ENCODE data around the gene HSF4. TPM values are rescaled to one million over a fixed set of nuclear protein-coding genes. Genes with fewer than 3 reads are reported as not detected.

HSF4 gene
- total and polyA plus RNA-seq, 2 experiments from 2014 or later: 5.5 to 15.7 TPM

DNA sequence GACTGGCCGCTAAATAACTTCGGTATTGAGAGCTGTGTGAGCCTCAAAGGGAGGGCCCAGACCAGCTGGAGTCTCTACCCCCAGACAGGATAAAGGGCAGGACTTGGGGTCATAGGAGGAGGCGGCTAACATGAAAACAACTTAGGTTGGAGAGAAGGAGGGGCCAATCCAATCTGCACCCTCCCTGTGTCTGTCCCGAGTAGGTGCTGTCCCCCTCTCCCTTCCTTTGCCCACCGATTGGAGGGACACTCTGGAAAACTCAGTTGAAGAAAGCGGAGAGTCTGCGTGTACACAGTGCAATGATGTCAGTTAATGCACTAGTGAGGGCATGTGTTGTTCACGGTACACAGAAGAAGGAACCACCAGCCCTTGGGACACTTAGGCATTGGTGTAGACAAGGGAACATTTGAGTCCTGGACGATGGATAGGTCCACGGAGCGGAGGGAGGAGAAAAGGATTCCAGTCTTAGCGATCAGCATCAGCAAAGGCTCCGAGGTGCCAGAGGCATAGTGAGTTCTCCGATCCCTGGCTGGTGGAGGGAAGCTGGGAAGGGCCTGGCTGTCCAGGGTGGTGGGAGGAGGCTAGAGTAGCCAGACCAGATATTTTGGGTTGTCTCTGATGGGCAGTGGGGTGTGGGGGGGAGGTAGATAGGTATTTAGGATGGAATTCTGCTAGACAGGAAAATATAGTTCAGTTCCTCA, 6.6 kb downstream of the HSF4 start:
- H3K4me1 ChIP-seq (ENCODE audit: insufficient read depth): peaks cover 24% of the 10 kb centered on the region

GRCh38 chr16:67173323-67173722, 8.8 kb downstream of the HSF4 start:
- H4K20me1 ChIP-seq (ENCODE audit: insufficient read depth, poor library complexity, severe bottlenecking): no peaks in the 10 kb centered on the region
- WGBS (ENCODE audit: low lambda C conversion rate, missing lambda C conversion rate): 67% methylated on average over 1 of the region's 1 CpG
- peak overlapping the region; percentile 87 for H2AFZ ChIP-seq
- peak overlapping the region; percentile 94 for H3K4me2 ChIP-seq
- H3K4me3 ChIP-seq: no peak overlapping the region
- peaks cover 29% of the 10 kb centered on the region for H3K4me1 ChIP-seq (ENCODE audit: insufficient read depth)
- H3K27me3 ChIP-seq: peaks cover 5% of the 10 kb centered on the region
- H3K9me3 ChIP-seq (ENCODE audit: low read depth): no peaks in the 10 kb centered on the region
- DNase-seq (ENCODE audit: low spot score): no peak
- peak overlapping the region; percentile 57 for H3K27ac ChIP-seq
- TF ChIP-seq EZH2phosphoT487 (IDR thresholded peaks at IDR 0.05; ENCODE audit: low read depth, severe bottlenecking, unreplicated experiment) (no peak), EZH2 (IDR thresholded peaks at IDR 0.05; ENCODE audit: borderline replicate concordance) (no peak)
- TF ChIP-seq, protein P1, sequence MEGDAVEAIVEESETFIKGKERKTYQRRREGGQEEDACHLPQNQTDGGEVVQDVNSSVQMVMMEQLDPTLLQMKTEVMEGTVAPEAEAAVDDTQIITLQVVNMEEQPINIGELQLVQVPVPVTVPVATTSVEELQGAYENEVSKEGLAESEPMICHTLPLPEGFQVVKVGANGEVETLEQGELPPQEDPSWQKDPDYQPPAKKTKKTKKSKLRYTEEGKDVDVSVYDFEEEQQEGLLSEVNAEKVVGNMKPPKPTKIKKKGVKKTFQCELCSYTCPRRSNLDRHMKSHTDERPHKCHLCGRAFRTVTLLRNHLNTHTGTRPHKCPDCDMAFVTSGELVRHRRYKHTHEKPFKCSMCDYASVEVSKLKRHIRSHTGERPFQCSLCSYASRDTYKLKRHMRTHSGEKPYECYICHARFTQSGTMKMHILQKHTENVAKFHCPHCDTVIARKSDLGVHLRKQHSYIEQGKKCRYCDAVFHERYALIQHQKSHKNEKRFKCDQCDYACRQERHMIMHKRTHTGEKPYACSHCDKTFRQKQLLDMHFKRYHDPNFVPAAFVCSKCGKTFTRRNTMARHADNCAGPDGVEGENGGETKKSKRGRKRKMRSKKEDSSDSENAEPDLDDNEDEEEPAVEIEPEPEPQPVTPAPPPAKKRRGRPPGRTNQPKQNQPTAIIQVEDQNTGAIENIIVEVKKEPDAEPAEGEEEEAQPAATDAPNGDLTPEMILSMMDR (IDR thresholded peaks at IDR 0.05; ENCODE audit: poor library complexity): no peak
- no peaks in the 10 kb centered on the region for H3K9me2 ChIP-seq (replicated peaks; ENCODE audit: insufficient read depth)
- H3K79me2 ChIP-seq: no peaks in the 10 kb centered on the region
- no peaks in the 10 kb centered on the region for H3K36me3 ChIP-seq (replicated peaks; ENCODE audit: insufficient read depth, low read depth)

More for the DNA sequence above, 6.6 kb downstream of the HSF4 start:
- Histone ChIP-seq H3K79me2 (no peaks in the 10 kb centered on the region), H3K27me3 (peaks cover 27% of the 10 kb centered on the region), H3K9me2 (replicated peaks; ENCODE audit: insufficient read depth) (no peaks in the 10 kb centered on the region), H3K36me3 (replicated peaks; ENCODE audit: insufficient read depth, low read depth) (no peaks in the 10 kb centered on the region), H4K20me1 (ENCODE audit: insufficient read depth, poor library complexity, severe bottlenecking) (no peaks in the 10 kb centered on the region), H3K9me3 (ENCODE audit: low read depth) (no peaks in the 10 kb centered on the region), H3K27ac (peak overlapping the region; percentile 82), H3K4me3 (peak overlapping the region; percentile 69), H3K4me2 (peak overlapping the region; percentile 97), H2AFZ (peak overlapping the region; percentile 91)
- no peak for TF ChIP-seq EZH2phosphoT487 (IDR thresholded peaks at IDR 0.05; ENCODE audit: low read depth, severe bottlenecking, unreplicated experiment)
- DNase-seq (ENCODE audit: low spot score): no peak
- WGBS (ENCODE audit: low lambda C conversion rate, missing lambda C conversion rate): 48% methylated on average over 14 of the region's 14 CpGs

- Histone ChIP-seq H3K9me2 (replicated peaks; ENCODE audit: insufficient read depth) (no peaks in the 10 kb centered on the region), H2AFZ (peak overlapping the region; percentile 87), H3K27me3 (no peaks in the 10 kb centered on the region), H4K20me1 (ENCODE audit: insufficient read depth, poor library complexity, severe bottlenecking) (peaks cover 2% of the 10 kb centered on the region), H3K27ac (peak overlapping the region; percentile 57), H3K4me3 (peak overlapping the region; percentile 33), H3K9me3 (ENCODE audit: low read depth) (no peaks in the 10 kb centered on the region), H3K4me1 (ENCODE audit: insufficient read depth) (peaks cover 31% of the 10 kb centered on the region), H3K79me2 (no peaks in the 10 kb centered on the region), H3K36me3 (replicated peaks; ENCODE audit: insufficient read depth, low read depth) (no peaks in the 10 kb centered on the region), H3K4me2 (peak overlapping the region; percentile 94)
- DNase-seq (ENCODE audit: low spot score): peak; percentile 92
- no peak for TF ChIP-seq EZH2phosphoT487 (IDR thresholded peaks at IDR 0.05; ENCODE audit: low read depth, severe bottlenecking, unreplicated experiment)
- no peak for TF ChIP-seq EZH2 (IDR thresholded peaks at IDR 0.05; ENCODE audit: borderline replicate concordance)
- TF ChIP-seq, protein P1 (IDR thresholded peaks at IDR 0.05; ENCODE audit: poor library complexity): peak; percentile 22
- 4% methylated on average over 53 of the region's 71 CpGs for WGBS (ENCODE audit: low lambda C conversion rate, missing lambda C conversion rate)
Measured at GRCh38 chr16:67173808-67174705, 9.5 kb downstream of the HSF4 start.

Data from hepatocyte (in vitro differentiated cells).